ENCODE measurements around the gene IL11. TPM values are rescaled to one million over a fixed set of nuclear protein-coding genes. Genes with fewer than 3 reads are reported as not detected.

IL11 gene
- total and polyA plus RNA-seq, 2 of the 13 experiments (the other 11 are each of a cell fraction or from before 2014, with no cell fraction given), result 2.5 to 2.9 TPM

DNA sequence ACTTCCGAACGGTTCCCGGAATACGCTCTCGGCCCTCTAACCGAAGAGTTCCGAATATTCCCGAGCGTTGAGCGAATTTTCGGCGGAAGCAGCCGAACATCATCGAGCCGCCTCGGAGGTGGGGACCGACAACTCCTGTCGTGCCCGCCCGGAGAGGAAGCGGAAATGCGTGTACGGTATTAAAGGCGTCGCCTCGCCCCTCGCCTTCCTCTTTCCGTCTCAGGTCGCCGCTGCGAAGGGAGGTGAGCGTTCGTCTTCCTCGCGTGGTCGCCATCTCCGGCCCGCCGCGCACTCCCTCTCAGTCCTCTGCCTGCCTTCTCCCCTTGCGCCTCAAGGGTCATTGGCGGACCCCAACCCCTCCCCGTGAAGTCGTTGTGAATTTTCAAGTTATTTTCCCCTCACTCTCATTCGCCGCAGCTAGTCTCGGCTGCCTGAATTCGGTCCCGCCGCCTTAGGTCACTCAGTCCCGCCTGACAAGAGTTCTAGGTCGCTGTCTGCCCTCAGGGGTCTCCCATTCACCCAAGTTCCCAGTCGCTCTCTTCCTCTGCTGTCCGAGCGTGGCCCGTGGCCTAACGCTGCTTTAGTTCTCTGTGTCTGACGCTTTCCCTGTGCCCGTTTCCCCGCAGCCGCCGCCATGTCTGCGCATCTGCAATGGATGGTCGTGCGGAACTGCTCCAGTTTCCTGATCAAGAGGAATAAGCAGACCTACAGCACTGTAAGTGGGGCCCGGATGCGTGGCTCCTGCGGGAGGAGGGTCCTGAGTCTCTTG is 15.6 kb upstream of the IL11 start, which contains the start of gene RPL28 (continued):
- TF ChIP-seq KLF6 (CRISPR knock-in tag; IDR thresholded peaks at IDR 0.05), result peak; percentile 97
- TF ChIP-seq ZNF232 (CRISPR knock-in tag; IDR thresholded peaks at IDR 0.05; ENCODE audit: borderline replicate concordance), result no peak
- TF ChIP-seq, protein P1, sequence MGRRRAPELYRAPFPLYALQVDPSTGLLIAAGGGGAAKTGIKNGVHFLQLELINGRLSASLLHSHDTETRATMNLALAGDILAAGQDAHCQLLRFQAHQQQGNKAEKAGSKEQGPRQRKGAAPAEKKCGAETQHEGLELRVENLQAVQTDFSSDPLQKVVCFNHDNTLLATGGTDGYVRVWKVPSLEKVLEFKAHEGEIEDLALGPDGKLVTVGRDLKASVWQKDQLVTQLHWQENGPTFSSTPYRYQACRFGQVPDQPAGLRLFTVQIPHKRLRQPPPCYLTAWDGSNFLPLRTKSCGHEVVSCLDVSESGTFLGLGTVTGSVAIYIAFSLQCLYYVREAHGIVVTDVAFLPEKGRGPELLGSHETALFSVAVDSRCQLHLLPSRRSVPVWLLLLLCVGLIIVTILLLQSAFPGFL (CRISPR knock-in tag; IDR thresholded peaks at IDR 0.05), result no peak
- no peak for TF ChIP-seq ZNF17 (CRISPR knock-in tag; IDR thresholded peaks at IDR 0.05)
- no peak for TF ChIP-seq RBAK (CRISPR knock-in tag; IDR thresholded peaks at IDR 0.05)
- TF ChIP-seq, protein P2, sequence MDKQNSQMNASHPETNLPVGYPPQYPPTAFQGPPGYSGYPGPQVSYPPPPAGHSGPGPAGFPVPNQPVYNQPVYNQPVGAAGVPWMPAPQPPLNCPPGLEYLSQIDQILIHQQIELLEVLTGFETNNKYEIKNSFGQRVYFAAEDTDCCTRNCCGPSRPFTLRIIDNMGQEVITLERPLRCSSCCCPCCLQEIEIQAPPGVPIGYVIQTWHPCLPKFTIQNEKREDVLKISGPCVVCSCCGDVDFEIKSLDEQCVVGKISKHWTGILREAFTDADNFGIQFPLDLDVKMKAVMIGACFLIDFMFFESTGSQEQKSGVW (CRISPR knock-in tag; IDR thresholded peaks at IDR 0.05; ENCODE audit: borderline replicate concordance), result no peak
- no peak for TF ChIP-seq HDAC6 (IDR thresholded peaks at IDR 0.05; ENCODE audit: low read depth, low read length)
- peak; percentile 98 for TF ChIP-seq KAT7 (CRISPR knock-in tag; IDR thresholded peaks at IDR 0.05; ENCODE audit: borderline replicate concordance)
- TF ChIP-seq, protein P3, sequence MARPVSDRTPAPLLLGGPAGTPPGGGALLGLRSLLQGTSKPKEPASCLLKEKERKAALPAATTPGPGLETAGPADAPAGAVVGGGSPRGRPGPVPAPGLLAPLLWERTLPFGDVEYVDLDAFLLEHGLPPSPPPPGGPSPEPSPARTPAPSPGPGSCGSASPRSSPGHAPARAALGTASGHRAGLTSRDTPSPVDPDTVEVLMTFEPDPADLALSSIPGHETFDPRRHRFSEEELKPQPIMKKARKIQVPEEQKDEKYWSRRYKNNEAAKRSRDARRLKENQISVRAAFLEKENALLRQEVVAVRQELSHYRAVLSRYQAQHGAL (CRISPR knock-in tag; IDR thresholded peaks at IDR 0.05; ENCODE audit: not compliant biosample characterization), result no peak
- no peak; the same call in 1 of the 2 replicates for TF ChIP-seq SRY (CRISPR knock-in tag; IDR thresholded peaks at IDR 0.05)
- no peak for TF ChIP-seq ZNF484 (CRISPR knock-in tag; IDR thresholded peaks at IDR 0.05; ENCODE audit: borderline replicate concordance, low read depth)
- no peak for TF ChIP-seq ZNF460 (CRISPR knock-in tag; IDR thresholded peaks at IDR 0.05; ENCODE audit: borderline replicate concordance)
- 0 out of 2 replicates have a peak, but pooled peaks have one; percentile 64 for TF ChIP-seq ETV6 (CRISPR knock-in tag; conservative IDR thresholded peaks at IDR 0.05)
- TF ChIP-seq, protein P4, sequence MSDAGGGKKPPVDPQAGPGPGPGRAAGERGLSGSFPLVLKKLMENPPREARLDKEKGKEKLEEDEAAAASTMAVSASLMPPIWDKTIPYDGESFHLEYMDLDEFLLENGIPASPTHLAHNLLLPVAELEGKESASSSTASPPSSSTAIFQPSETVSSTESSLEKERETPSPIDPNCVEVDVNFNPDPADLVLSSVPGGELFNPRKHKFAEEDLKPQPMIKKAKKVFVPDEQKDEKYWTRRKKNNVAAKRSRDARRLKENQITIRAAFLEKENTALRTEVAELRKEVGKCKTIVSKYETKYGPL (CRISPR knock-in tag; IDR thresholded peaks at IDR 0.05), result no peak
- peak; percentile 88 for TF ChIP-seq CREM (IDR thresholded peaks at IDR 0.05)
- TF ChIP-seq CREM (CRISPR knock-in tag; IDR thresholded peaks at IDR 0.05), result no peak
- TF ChIP-seq, protein P5, sequence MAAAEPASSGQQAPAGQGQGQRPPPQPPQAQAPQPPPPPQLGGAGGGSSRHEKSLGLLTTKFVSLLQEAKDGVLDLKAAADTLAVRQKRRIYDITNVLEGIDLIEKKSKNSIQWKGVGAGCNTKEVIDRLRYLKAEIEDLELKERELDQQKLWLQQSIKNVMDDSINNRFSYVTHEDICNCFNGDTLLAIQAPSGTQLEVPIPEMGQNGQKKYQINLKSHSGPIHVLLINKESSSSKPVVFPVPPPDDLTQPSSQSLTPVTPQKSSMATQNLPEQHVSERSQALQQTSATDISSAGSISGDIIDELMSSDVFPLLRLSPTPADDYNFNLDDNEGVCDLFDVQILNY (CRISPR knock-in tag; conservative IDR thresholded peaks at IDR 0.05), result no peak; the same call in 1 of the 2 replicates
- no peak for TF ChIP-seq RORA (CRISPR knock-in tag; IDR thresholded peaks at IDR 0.05)
- TF ChIP-seq YEATS4 (CRISPR knock-in tag; IDR thresholded peaks at IDR 0.05; ENCODE audit: borderline replicate concordance), result peak; percentile 39
- TF ChIP-seq CAMTA2 (CRISPR knock-in tag; IDR thresholded peaks at IDR 0.05; ENCODE audit: borderline replicate concordance), result peak; percentile 55; the same call in 1 of the 2 replicates
- peak; percentile 72; the same call in 1 of the 2 replicates for TF ChIP-seq ZNF792 (CRISPR knock-in tag; IDR thresholded peaks at IDR 0.05)
- peak; percentile 49; the same call in 1 of the 2 replicates for TF ChIP-seq EED (CRISPR knock-in tag; IDR thresholded peaks at IDR 0.05)
- TF ChIP-seq, protein P6, sequence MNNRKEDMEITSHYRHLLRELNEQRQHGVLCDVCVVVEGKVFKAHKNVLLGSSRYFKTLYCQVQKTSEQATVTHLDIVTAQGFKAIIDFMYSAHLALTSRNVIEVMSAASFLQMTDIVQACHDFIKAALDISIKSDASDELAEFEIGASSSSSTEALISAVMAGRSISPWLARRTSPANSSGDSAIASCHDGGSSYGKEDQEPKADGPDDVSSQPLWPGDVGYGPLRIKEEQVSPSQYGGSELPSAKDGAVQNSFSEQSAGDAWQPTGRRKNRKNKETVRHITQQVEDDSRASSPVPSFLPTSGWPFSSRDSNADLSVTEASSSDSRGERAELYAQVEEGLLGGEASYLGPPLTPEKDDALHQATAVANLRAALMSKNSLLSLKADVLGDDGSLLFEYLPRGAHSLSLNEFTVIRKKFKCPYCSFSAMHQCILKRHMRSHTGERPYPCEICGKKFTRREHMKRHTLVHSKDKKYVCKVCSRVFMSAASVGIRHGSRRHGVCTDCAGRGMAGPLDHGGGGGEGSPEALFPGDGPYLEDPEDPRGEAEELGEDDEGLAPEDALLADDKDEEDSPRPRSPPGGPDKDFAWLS (CRISPR knock-in tag; IDR thresholded peaks at IDR 0.05; ENCODE audit: borderline replicate concordance), result no peak
- no peak; the same call in 1 of the 2 replicates for TF ChIP-seq KDM5A (IDR thresholded peaks at IDR 0.05; ENCODE audit: borderline replicate concordance, low read length)
